Measurements from ENCODE around the gene PDE9A. TPM values are rescaled to one million over a fixed set of nuclear protein-coding genes. Genes with fewer than 3 reads are reported as not detected.
"Not testable (repeated sequence)": the region's sequence is repeated elsewhere in the genome, so short reads cannot be mapped to it uniquely, and the experiment has no call there.

The PDE9A gene
- total RNA-seq, 1 donor from 2014 or later, result 0.13 TPM

GRCh38 chr21:42786884-42787283, 133.5 kb downstream of the PDE9A start:
- DNase-seq (ENCODE audit: low read depth, low spot score), result no peak

- no peak for DNase-seq (ENCODE audit: low read depth, low spot score)
These were observed 134.2 kb downstream of the PDE9A start for GRCh38 chr21:42787613-42788012.

GRCh38 chr21:42790520-42791065, 137.2 kb downstream of the PDE9A start:
- DNase-seq (ENCODE audit: low read depth, low spot score), result no peak

GRCh38 chr21:42793774-42794173, 140.4 kb downstream of the PDE9A start:
- DNase-seq (ENCODE audit: low read depth, low spot score), result no peak

- no peak for DNase-seq (ENCODE audit: low read depth, low spot score)
These were observed 141.1 kb downstream of the PDE9A start for GRCh38 chr21:42794551-42794950.

- no peak for DNase-seq (ENCODE audit: low read depth, low spot score)
These were observed 143.1 kb downstream of the PDE9A start for GRCh38 chr21:42796327-42797062.

GRCh38 chr21:42797522-42797921, 144.1 kb downstream of the PDE9A start:
- DNase-seq (ENCODE audit: low read depth, low spot score), result no peak

GRCh38 chr21:42798106-42798505, 144.7 kb downstream of the PDE9A start:
- no peak for DNase-seq (ENCODE audit: low read depth, low spot score)

GRCh38 chr21:42799516-42799915, 146.1 kb downstream of the PDE9A start:
- DNase-seq (ENCODE audit: low read depth, low spot score), result no peak

- DNase-seq (ENCODE audit: low read depth, low spot score), result no peak
These were observed 146.5 kb downstream of the PDE9A start for GRCh38 chr21:42799948-42800347.

GRCh38 chr21:42801616-42802015, 148.2 kb downstream of the PDE9A start:
- DNase-seq (ENCODE audit: low read depth, low spot score), result not testable (repeated sequence)

GRCh38 chr21:42806509-42807140, 153.2 kb downstream of the PDE9A start:
- no peak for DNase-seq (ENCODE audit: low read depth, low spot score)

GRCh38 chr21:42807293-42807895, 154.0 kb downstream of the PDE9A start:
- DNase-seq (ENCODE audit: low read depth, low spot score), result not testable (repeated sequence)

- DNase-seq (ENCODE audit: low read depth, low spot score), result no peak
These were observed 154.7 kb downstream of the PDE9A start for GRCh38 chr21:42807938-42808613.

- DNase-seq (ENCODE audit: low read depth, low spot score), result no peak
These were observed 155.8 kb downstream of the PDE9A start for GRCh38 chr21:42809171-42809570.

- DNase-seq (ENCODE audit: low read depth, low spot score), result no peak
These were observed 156.4 kb downstream of the PDE9A start for GRCh38 chr21:42809577-42810475.

GRCh38 chr21:42811960-42812359, 158.5 kb downstream of the PDE9A start:
- no peak for DNase-seq (ENCODE audit: low read depth, low spot score)

GRCh38 chr21:42812528-42813241, 159.3 kb downstream of the PDE9A start:
- not testable (repeated sequence) for DNase-seq (ENCODE audit: low read depth, low spot score)

GRCh38 chr21:42815217-42815616, 161.8 kb downstream of the PDE9A start:
- no peak for DNase-seq (ENCODE audit: low read depth, low spot score)

- no peak for DNase-seq (ENCODE audit: low read depth, low spot score)
These were observed 164.9 kb downstream of the PDE9A start for GRCh38 chr21:42818328-42818749.
